ENCODE results near the gene ABLIM1.

GRCh38 chr10:114566064-114566463 lies 92.0 kb downstream of the ABLIM1 start:
- TF ChIP-seq CTCF (IDR thresholded peaks at IDR 0.05) (no peak), ZNF396 (CRISPR knock-in tag; IDR thresholded peaks at IDR 0.05; ENCODE audit: borderline replicate concordance) (no peak), FOXJ3 (CRISPR knock-in tag; IDR thresholded peaks at IDR 0.05; ENCODE audit: borderline replicate concordance) (no peak), USF2 (CRISPR knock-in tag; IDR thresholded peaks at IDR 0.05) (no peak), NR1H2 (CRISPR knock-in tag; IDR thresholded peaks at IDR 0.05) (no peak), CREB1 (CRISPR knock-in tag; IDR thresholded peaks at IDR 0.05) (no peak), GABPB1 (CRISPR knock-in tag; IDR thresholded peaks at IDR 0.05) (no peak), SP1 (CRISPR knock-in tag; conservative IDR thresholded peaks at IDR 0.05) (no peak), AFF4 (CRISPR knock-in tag; IDR thresholded peaks at IDR 0.05; ENCODE audit: borderline replicate concordance) (no peak), MAX (CRISPR knock-in tag; IDR thresholded peaks at IDR 0.05) (no peak), JUN (CRISPR knock-in tag; IDR thresholded peaks at IDR 0.05) (no peak), CBFB (CRISPR knock-in tag; IDR thresholded peaks at IDR 0.05; ENCODE audit: low read depth) (no peak)
- TF ChIP-seq, protein P1, sequence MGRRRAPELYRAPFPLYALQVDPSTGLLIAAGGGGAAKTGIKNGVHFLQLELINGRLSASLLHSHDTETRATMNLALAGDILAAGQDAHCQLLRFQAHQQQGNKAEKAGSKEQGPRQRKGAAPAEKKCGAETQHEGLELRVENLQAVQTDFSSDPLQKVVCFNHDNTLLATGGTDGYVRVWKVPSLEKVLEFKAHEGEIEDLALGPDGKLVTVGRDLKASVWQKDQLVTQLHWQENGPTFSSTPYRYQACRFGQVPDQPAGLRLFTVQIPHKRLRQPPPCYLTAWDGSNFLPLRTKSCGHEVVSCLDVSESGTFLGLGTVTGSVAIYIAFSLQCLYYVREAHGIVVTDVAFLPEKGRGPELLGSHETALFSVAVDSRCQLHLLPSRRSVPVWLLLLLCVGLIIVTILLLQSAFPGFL (CRISPR knock-in tag; IDR thresholded peaks at IDR 0.05; ENCODE audit: borderline replicate concordance), result no peak
